Hypothalamus (tissue), 51 donors: ENCODE measurements around the gene HPCAL4.

Source experiments
- DNase-seq, 51 donors: peaks; one replicate each; lab custom pipeline; 2025; lab: John Stamatoyannopoulos, UW

The HPCAL4 gene

GRCh38 chr1:39631361-39632322 lies 59.6 kb downstream of the HPCAL4 start:
- no peak for DNase-seq

GRCh38 chr1:39628807-39629350 lies 62.4 kb downstream of the HPCAL4 start:
- no peak for DNase-seq
